Retina (tissue), 1 donor: ENCODE data around the gene ACTN4.

Source experiments
- DNase-seq: peaks from one replicate; pipeline ENCODE4 v3.0.0-alpha.2; 2016

ACTN4 gene

GRCh38 chr19:38697641-38698071 is 50.2 kb downstream of the ACTN4 start:
- DNase-seq = no peak

- DNase-seq = peak; percentile 85
Measured at GRCh38 chr19:38698225-38699026, 51.0 kb downstream of the ACTN4 start.

DNA sequence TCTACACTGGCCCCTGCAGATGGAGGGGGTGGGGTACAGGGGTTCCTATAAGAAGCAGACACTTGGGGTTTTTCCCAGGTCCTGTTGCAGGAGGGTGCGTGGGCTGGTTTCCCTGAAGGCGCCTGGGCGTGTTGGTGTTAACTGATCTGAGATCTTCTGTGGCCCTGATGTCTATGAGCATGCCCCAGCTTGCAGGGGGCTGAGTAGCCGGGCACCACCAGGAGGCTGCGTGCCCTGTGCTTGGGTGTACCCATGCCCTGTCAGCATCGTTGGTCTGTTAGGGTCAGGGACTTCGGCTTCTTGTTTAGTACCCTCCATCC is 51.5 kb downstream of the ACTN4 start:
- no peak for DNase-seq

GRCh38 chr19:38699647-38700349 is 52.3 kb downstream of the ACTN4 start:
- no peak for DNase-seq

DNA sequence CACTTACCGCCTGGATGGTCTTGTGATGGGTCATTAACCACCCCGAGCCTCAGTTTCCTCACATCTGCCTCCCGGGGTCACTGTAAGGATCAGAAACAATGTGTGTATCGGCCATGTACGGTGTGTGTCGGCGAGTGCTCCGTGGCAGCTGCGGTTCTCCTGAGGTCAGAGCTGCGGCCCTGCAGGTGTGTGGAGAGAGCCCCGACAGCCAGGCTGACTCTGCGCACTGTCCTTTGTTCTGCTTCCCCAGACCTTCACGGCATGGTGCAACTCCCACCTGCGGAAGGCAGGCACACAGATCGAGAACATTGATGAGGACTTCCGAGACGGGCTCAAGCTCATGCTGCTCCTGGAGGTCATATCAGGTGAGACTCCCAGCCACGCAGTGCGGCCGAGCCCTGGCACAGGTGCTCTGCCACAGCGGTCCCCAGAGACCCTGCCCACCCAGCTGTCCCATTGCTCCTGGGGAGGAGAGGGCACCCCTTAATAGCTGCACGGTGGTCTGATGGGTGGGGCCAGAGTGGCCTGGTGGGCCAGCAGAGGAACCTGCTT is 53.0 kb downstream of the ACTN4 start:
- no peak for DNase-seq

GRCh38 chr19:38700902-38701454 is 53.5 kb downstream of the ACTN4 start:
- DNase-seq = no peak

- DNase-seq = no peak
Measured at GRCh38 chr19:38701455-38702063, 54.1 kb downstream of the ACTN4 start.

DNA sequence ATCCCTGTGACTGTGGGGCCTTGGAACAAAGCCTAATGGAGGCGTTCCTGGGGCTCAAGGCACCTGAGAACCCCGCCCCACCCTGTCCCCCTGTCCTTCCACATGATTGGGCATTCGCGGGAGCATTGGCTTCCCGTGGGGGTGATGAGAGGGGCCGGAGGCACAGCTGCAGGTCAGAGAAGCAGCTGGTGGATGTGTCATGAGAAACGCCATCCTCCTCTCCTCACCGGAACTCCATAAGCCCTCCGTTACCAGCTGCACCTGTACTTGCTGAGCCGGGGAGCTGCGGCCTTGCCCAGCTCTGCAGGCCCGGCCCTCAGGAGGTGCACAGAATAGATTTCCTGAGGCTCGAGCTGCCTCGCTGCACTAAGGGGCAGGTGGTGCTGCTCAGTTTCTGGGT is 54.8 kb downstream of the ACTN4 start:
- DNase-seq = no peak

- DNase-seq = no peak
Measured at GRCh38 chr19:38703509-38703908, 56.1 kb downstream of the ACTN4 start.

GRCh38 chr19:38704488-38705026 is 57.1 kb downstream of the ACTN4 start:
- no peak for DNase-seq

DNA sequence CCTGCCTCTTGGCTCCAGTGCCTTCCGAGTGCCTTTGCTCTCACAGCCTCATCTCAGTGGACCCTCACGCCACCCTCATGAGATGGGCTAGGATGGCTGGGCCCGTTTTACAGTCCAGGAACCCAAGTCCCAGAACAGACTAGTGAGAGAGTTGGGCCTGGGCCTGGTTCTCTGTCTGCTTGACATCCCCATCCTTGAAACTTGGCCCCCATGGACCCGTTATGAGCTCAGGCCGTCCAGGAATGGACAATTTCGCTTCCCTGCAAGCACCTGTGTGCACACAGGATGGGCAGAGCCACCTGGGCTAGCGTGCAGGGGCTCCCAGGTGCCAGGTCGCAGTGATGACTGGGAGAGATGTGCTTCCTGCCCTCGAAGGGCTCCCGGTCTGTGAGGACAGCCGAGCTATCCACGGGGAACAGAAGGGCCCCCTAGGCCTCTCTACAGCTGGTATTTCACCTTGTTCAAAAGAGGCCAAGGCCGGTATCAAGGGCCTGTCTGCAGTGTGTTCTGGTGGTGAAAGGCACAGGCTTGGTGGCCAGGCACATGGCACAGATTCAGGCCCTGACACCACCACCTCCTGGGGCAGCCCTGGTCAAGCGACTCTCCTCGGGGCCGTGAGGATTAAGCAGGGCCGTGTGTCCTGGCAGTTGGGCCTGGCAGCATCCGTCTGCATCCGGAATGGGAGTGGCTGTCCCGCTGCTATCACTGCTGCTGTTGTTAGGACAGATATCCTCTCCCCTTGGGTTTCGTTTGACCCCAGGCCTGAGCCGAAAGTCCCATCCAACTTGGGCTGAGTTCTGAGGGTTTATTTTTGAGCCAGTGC is 58.0 kb downstream of the ACTN4 start:
- DNase-seq = no peak

DNA sequence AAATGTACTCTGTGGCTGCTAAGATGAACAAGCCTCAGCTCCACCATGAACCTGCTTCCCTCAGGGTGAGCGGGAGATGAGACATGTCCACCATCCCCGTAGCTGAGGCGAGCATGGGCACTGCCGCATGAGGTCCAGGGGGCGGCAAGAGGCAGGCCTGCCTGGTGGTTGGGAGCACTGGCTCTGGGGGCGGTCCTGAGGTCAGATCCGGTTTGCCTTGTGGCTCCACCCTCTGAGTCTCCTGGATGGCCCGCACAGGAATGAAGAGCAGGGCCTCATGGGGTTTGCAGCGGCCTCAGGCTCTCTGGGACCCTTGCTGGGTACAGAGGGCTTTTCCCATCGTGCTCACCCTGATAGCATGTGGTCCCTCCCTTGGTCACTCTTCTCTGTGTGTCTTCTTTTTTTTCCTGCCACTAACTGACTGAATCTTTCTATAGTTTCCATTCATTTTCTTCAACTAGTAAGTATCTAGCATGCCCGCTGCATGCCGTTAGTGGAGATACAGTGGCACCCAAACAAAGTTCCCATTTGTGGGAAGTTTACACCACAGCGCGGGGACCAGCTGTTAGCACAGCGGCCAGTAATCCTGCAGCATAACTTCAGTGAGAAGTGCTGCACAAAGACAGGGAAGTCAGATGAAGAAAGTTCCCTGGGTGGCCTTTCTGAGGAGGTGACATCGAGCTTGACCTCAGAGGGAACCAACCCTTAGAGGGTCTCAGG is 59.5 kb downstream of the ACTN4 start:
- DNase-seq = no peak

GRCh38 chr19:38707512-38708114 is 60.2 kb downstream of the ACTN4 start:
- DNase-seq = no peak

DNA sequence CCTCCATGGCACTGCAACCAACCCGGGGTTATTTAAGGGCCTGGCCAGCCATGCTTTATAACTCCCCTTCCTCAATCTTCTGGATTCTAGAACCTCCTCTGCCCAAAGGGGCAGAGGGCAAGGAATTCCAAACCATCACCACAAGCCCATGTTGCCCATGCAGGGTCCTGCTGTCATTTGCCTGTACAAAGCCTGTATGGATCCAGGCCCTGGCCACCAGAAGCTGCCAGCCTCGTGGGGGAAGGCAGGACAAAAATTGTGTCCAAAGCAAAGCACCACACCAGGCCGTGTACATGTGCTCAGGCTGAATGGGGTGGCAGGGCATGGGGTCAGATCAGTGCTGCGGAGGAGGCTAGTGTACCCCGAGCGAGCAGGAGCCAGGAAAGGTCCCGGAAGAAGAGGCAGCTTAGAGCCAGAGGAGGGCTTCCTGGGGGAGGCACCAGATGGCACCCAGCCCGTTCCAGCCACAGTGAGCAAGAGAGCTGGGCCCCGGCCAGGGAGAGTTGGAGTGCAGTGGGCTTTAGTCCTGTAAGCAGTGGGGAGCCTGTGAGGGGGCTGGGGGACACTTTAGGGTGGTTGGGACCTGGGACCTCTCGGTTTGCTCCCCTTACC is 61.1 kb downstream of the ACTN4 start:
- DNase-seq = no peak

DNA sequence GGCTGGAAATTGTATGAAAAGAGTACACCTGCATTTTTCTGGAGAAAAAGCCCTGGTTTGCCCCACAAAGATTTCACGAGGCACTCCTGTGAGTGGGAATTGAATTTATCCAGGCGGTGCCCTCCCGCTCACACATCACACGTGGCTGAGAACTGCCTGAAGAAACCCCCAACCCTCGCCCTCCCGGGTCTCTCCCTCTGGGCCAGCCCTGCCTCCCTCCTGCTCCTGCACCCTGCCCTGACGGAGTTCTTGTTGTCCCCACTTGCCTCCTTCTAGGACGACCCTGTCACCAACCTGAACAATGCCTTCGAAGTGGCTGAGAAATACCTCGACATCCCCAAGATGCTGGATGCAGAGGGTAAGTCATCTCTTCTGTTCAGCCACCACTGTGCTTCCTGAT is 61.7 kb downstream of the ACTN4 start:
- DNase-seq = no peak

DNA sequence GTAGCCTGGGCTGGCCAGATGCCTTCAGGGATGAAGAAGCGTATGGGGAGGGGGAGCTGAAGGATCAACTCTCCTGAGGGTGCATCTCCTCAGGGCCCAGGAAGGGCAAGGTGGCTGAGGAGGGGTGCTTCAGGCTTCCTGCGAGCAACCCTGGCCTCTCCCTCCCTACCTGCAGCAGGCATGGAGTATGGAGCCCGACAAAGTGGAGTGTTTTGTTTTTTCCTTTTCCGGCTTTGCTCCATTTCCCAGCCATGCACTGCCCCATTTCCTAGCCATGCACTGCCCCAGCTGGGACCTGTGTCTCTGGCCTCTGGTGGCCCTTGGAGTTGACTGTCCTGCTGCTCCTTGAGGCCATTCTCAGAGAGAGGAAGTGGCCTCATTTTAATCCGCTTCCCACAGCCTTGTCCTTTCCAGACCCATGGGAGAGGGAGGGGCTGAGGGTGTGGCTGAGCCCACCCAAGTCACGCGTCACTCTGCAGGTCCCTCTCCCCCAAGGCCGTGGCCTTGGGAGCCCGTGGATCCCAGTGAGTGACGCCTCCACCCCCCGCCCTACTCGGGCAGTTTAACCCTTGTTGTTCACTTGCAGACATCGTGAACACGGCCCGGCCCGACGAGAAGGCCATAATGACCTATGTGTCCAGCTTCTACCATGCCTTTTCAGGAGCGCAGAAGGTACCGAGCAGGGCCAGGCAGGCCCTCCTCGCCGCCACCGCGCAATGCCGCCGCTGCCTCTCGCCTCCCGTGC is 62.4 kb downstream of the ACTN4 start:
- DNase-seq = no peak

DNA sequence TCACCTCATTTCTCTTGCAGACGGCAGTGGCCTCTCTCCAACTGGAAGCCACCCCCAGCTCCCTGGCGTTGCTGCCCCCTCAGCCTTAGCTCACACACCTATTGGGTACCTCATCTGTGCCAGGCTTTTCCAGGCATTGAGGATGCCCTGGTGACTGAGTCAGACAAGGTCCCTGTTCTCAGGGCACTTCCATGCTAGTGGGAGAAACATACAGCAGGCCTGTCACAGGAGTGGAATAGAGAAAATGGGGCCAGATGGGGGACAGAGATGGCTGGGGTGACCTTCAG is 62.9 kb downstream of the ACTN4 start:
- no peak for DNase-seq

GRCh38 chr19:38710928-38711725 is 63.7 kb downstream of the ACTN4 start:
- DNase-seq = no peak

GRCh38 chr19:38711726-38712153 is 64.3 kb downstream of the ACTN4 start:
- DNase-seq = no peak
